Gastrocnemius medialis (tissue), 4 donors: ENCODE data around the gene MGAM2. TPM values are rescaled to one million over a fixed set of nuclear protein-coding genes. Genes with fewer than 3 reads are reported as not detected.

Source experiments
- ATAC-seq, 2 donors: fragments of 150-250 bp; one replicate each; pipeline ENCODE4 v1.9.1; 2016
- DNase-seq, 2 donors: peaks; one replicate each; pipeline ENCODE4 v3.0.0-alpha.2; 2019
- H3K27ac ChIP-seq, 4 donors: fragments of 200-600 bp; sonication (generic); 1 replicate in 1 of 4; 2 replicates in 3 of 4; pipeline ENCODE4 v1.5.1; 2016 to 2018; ENCODE audit warnings: mild to moderate bottlenecking in 2 of 4, moderate library complexity in 1 of 4
- H3K27me3 ChIP-seq, 3 donors: fragments of 200-600 bp; sonication (generic) in 2 of 3; 1 replicate in 1 of 3; 2 replicates in 2 of 3; pipeline versions ENCODE4 v1.5.1 to v1.6.0; 2016 to 2019; ENCODE audit warnings: mild to moderate bottlenecking in 1 of 3, moderate library complexity in 1 of 3
- H3K36me3 ChIP-seq, 2 donors: fragments of 200-600 bp; sonication (generic) in 1 of 2; one replicate each; pipeline ENCODE4 v1.5.1; 2017 to 2018
- H3K4me1 ChIP-seq, 2 donors: fragments of 200-600 bp; sonication (generic) in 1 of 2; one replicate each; pipeline ENCODE4 v1.5.1; 2016 to 2017; ENCODE audit warnings: mild to moderate bottlenecking in 2 of 2
- H3K4me3 ChIP-seq, 4 donors: fragments of 200-600 bp; sonication (generic) in 3 of 4; 1 replicate in 1 of 4; 2 replicates in 3 of 4; pipeline ENCODE4 v1.5.1; 2016 to 2019; ENCODE audit warnings: mild to moderate bottlenecking in 2 of 4
- H3K9me3 ChIP-seq, 3 donors: fragments of 200-600 bp; sonication (generic) in 2 of 3; 1 replicate in 1 of 3; 2 replicates in 2 of 3; pipeline ENCODE4 v1.5.1; 2016 to 2019
- POLR2A ChIP-seq, 2 donors: fragments of 450-650 bp; IDR thresholded peaks; one replicate each; pipeline ENCODE4 v1.6.1; 2017; ENCODE audit warnings: antibody characterized with exemption in 2 of 2, mild to moderate bottlenecking in 2 of 2, moderate library complexity in 2 of 2
- in situ Hi-C, 4 donors: fragments of 200-750 bp; cut with MboI; loops; one replicate each; pipeline versions ENCODE4 v1.15.0 to v1.8.0; 2017; ENCODE audit warnings: low sequenced_read_pairs in 4 of 4
- intact Hi-C: fragments of 100-400 bp; cut with DNase I; formaldehyde crosslinking; loops from one replicate; pipeline ENCODE4 v1.15.1; 2023; ENCODE audit warnings: low total_unique reads
- total RNA-seq, 4 donors: library from RNA; depleted of rRNA; stranded (reverse); fragments of >200 nt; gene quantifications; one replicate each; pipeline versions ENCODE4 v1.1.0 to v1.2.3, GENCODE V29; 2016
- TF ChIP-seq, protein P1 (sequence below), 5 experiments: fragments of 450-650 bp in 3 of 5; fragments of 200-600 bp in 2 of 5; sonication (generic) in 2 of 5; IDR thresholded peaks in 4 of 5; conservative IDR thresholded peaks in 1 of 5; 1 replicate in 4 of 5; 2 replicates in 1 of 5; pipeline ENCODE4 v1.5.1; 2016 to 2019; ENCODE audit warnings: antibody characterized with exemption in 5 of 5, mild to moderate bottlenecking in 3 of 5, moderate library complexity in 3 of 5

Gene MGAM2
- total RNA-seq, 4 donors from 2014 or later = 0.13 to 0.27 TPM; not detected in 2

DNA sequence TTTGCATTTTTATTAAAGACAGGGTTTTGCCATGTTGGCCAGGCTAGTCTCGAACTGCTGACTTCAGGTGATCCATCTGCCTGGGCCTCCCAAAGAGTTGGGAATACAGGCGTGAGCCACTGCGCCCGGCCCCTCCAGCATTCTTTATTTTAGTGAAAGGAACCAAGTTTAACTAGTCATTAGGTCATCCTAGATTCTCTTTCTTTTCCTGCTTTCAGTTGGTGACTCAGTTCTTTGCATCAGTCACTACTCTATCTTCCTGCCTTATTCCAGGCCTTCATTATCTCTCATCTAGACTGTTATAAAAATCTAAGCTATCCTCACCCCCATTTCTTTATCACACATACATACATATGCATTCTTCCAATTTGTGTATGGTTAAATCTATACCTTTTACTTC is 82.7 kb downstream of the MGAM2 start:
- H3K4me3 ChIP-seq = no peak overlapping the region
- H3K36me3 ChIP-seq = no peaks in the 10 kb centered on the region
- H3K27me3 ChIP-seq = no peaks in the 10 kb centered on the region
- no peaks in the 10 kb centered on the region for H3K9me3 ChIP-seq
- no peak for ATAC-seq
- H3K4me1 ChIP-seq = no peaks in the 10 kb centered on the region
- in situ Hi-C loops (no loop called here), intact Hi-C loops (no loop called here)
- TF ChIP-seq POLR2A (IDR thresholded peaks at IDR 0.05) = no peak
- TF ChIP-seq, protein P1, sequence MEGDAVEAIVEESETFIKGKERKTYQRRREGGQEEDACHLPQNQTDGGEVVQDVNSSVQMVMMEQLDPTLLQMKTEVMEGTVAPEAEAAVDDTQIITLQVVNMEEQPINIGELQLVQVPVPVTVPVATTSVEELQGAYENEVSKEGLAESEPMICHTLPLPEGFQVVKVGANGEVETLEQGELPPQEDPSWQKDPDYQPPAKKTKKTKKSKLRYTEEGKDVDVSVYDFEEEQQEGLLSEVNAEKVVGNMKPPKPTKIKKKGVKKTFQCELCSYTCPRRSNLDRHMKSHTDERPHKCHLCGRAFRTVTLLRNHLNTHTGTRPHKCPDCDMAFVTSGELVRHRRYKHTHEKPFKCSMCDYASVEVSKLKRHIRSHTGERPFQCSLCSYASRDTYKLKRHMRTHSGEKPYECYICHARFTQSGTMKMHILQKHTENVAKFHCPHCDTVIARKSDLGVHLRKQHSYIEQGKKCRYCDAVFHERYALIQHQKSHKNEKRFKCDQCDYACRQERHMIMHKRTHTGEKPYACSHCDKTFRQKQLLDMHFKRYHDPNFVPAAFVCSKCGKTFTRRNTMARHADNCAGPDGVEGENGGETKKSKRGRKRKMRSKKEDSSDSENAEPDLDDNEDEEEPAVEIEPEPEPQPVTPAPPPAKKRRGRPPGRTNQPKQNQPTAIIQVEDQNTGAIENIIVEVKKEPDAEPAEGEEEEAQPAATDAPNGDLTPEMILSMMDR (IDR thresholded peaks at IDR 0.05 in 4 of 5, conservative IDR thresholded peaks at IDR 0.05 in 1 of 5) = no peak
- no peak for DNase-seq
- no peak overlapping the region for H3K27ac ChIP-seq

DNA sequence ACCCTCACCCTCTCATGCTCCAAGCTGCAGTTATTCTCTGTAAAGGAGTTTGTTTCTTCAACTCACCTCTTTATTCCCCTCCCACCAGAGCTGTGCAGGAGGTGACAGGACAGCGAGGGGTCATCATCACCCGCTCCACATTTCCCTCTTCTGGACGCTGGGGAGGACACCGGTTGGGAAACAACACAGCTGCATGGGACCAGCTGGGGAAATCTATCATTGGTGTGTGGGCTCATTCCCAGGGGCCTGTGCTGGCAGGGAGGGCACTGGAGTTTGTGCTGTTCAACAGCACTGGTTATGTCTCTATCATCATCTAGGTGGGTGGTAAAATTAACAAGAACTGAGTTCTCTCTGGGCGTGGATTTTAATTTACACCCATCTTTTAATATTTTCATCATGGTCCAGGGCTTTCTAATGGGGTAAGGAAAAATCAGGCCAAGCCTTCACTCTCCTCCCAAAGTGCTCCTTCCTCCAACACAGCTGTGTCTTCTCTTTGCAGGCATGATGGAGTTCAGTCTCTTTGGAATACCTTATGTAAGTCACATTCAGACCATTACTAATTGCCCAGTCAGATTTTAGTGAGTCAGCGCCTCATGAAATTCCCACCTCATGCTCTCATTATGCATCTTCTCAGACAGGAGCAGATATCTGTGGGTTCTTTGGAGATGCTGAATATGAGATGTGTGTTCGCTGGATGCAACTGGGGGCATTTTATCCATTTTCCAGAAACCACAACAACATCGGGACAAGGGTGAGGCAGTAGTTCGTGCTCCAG is 84.7 kb downstream of the MGAM2 start:
- TF ChIP-seq, protein P1 (IDR thresholded peaks at IDR 0.05 in 4 of 5, conservative IDR thresholded peaks at IDR 0.05 in 1 of 5) = no peak
- TF ChIP-seq POLR2A (IDR thresholded peaks at IDR 0.05) = no peak
- intact Hi-C loops = no loop called here
- Histone ChIP-seq H3K27me3 (no peaks in the 10 kb centered on the region), H3K4me1 (no peaks in the 10 kb centered on the region), H3K36me3 (no peaks in the 10 kb centered on the region), H3K4me3 (no peak overlapping the region), H3K27ac (no peak overlapping the region), H3K9me3 (no peaks in the 10 kb centered on the region)
- ATAC-seq (no peak), DNase-seq (no peak)
- in situ Hi-C loops = no loop called here

- no peak for TF ChIP-seq POLR2A (IDR thresholded peaks at IDR 0.05)
- TF ChIP-seq, protein P1 (IDR thresholded peaks at IDR 0.05 in 4 of 5, conservative IDR thresholded peaks at IDR 0.05 in 1 of 5) = no peak
- no peak overlapping the region for H3K4me3 ChIP-seq
- no peaks in the 10 kb centered on the region for H3K4me1 ChIP-seq
- H3K27ac ChIP-seq = no peak overlapping the region
- intact Hi-C loops = no loop called here
- no peaks in the 10 kb centered on the region for H3K27me3 ChIP-seq
- in situ Hi-C loops = no loop called here
- no peaks in the 10 kb centered on the region for H3K36me3 ChIP-seq
- no peak for ATAC-seq
- no peaks in the 10 kb centered on the region for H3K9me3 ChIP-seq
- DNase-seq = no peak
Observed at GRCh38 chr7:142200206-142200605, 88.7 kb downstream of the MGAM2 start.

DNA sequence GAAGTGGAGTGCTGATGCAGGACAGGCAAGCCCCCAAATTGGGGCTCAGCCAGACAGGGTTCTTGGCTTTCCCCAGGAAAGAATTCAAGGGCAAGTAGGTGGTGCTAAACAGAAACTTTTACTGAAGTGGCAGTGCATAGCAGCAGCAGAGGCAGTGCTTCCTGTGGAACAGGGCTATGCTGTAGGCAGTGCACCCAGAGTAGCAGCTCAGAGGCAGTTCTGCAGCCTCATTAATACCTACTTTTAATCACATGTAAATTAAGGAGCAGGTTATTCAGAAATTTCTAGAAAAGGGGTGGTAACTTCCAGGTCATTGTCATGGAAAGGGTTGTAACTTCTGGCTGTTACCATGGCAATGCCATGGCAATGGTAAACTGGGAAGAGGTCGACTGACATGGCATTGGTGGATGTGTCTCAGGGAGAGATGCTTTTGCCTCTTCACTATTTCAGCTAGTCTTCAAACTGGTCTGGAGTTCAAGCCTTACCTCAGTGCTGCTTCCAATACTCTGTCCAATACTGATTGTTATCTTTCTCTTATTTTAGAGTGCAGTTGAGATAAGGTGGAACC is 117.1 kb downstream of the MGAM2 start:
- in situ Hi-C loops = no loop called here
- TF ChIP-seq, protein P1 (IDR thresholded peaks at IDR 0.05 in 4 of 5, conservative IDR thresholded peaks at IDR 0.05 in 1 of 5) = no peak
- no peak for TF ChIP-seq POLR2A (IDR thresholded peaks at IDR 0.05)

More for the DNA sequence above, 117.1 kb downstream of the MGAM2 start:
- ATAC-seq (no peak), DNase-seq (no peak)
- Histone ChIP-seq H3K4me3 (no peak overlapping the region), H3K9me3 (no peaks in the 10 kb centered on the region), H3K36me3 (no peaks in the 10 kb centered on the region), H3K4me1 (no peaks in the 10 kb centered on the region), H3K27ac (no peak overlapping the region), H3K27me3 (no peaks in the 10 kb centered on the region)
- intact Hi-C loops = no loop called here
